GM10266 (cell line): ENCODE measurements around the gene UBA6.

Source experiments
- DNase-seq: peaks from one replicate; pipeline ENCODE4 v3.0.0; 2012; ENCODE audit errors: extremely low spot score
- CTCF ChIP-seq: IDR thresholded peaks from 2 replicates; pipeline ENCODE4 v1.5.1; 2012; ENCODE audit warnings: mild to moderate bottlenecking, low read depth; ENCODE audit not compliant: control insufficient read depth, insufficient read depth; ENCODE audit errors: missing control alignments

Gene UBA6

GRCh38 chr4:67700116-67700737, 728 bp downstream of the UBA6 start:
- no peak for TF ChIP-seq CTCF
- DNase-seq: peak; percentile 37

- no peak for TF ChIP-seq CTCF
- no peak for DNase-seq
Observed at GRCh38 chr4:67699603-67700002, 1.4 kb downstream of the UBA6 start.

GRCh38 chr4:67697860-67698687, 2.9 kb downstream of the UBA6 start:
- DNase-seq: no peak
- no peak for TF ChIP-seq CTCF

- DNase-seq: no peak
Observed at GRCh38 chr4:67696061-67696460, 4.9 kb downstream of the UBA6 start.

GRCh38 chr4:67694662-67695061, 6.3 kb downstream of the UBA6 start:
- TF ChIP-seq CTCF: no peak
- no peak for DNase-seq

More at GRCh38 chr4:67696061-67696460, 4.9 kb downstream of the UBA6 start:
- TF ChIP-seq CTCF: no peak

GRCh38 chr4:67691328-67691727, 9.6 kb downstream of the UBA6 start:
- TF ChIP-seq CTCF: no peak

GRCh38 chr4:67687636-67688035, 13.3 kb downstream of the UBA6 start:
- DNase-seq: no peak
- TF ChIP-seq CTCF: no peak

More at GRCh38 chr4:67691328-67691727, 9.6 kb downstream of the UBA6 start:
- DNase-seq: no peak
